OCI-LY1 (cell line): ENCODE measurements around the gene WWP2.

Experiments
- EZH2 ChIP-seq: fragments of 200-600 bp; sonication (generic), shearing (Covaris generic); IDR thresholded peaks from 2 replicates; pipeline ENCODE4 v1.8.0; 2017; ENCODE audit warnings: borderline replicate concordance, mixed run types, mild to moderate bottlenecking, antibody characterized with exemption, low read length, moderate library complexity, mixed read lengths
- TF ChIP-seq, protein P1 (sequence below): fragments of 200-600 bp; sonication (generic), shearing (Covaris generic); IDR thresholded peaks from 2 replicates; pipeline ENCODE4 v1.5.1; 2017; ENCODE audit warnings: mild to moderate bottlenecking, antibody characterized with exemption, low read length, moderate library complexity, mixed read lengths

DNA sequence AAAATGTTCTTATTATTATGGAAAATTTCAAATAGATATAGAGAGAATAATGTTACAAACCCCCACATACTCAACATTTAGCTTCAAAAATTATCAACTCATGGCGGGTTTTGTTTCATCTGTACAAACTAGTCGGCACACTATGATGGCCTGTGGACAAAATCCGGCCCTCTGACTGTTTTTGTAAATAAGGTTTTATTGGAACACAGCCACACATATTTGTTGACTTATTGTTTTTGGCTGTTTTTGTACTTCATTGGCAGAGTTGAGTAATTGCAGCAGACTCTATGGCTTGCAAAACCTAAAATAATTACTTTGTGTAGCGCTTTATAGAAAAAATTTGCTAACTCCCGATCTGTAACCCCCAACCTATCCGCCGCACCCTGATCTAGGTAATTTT, 147.6 kb downstream of the WWP2 start:
- TF ChIP-seq, protein P1, sequence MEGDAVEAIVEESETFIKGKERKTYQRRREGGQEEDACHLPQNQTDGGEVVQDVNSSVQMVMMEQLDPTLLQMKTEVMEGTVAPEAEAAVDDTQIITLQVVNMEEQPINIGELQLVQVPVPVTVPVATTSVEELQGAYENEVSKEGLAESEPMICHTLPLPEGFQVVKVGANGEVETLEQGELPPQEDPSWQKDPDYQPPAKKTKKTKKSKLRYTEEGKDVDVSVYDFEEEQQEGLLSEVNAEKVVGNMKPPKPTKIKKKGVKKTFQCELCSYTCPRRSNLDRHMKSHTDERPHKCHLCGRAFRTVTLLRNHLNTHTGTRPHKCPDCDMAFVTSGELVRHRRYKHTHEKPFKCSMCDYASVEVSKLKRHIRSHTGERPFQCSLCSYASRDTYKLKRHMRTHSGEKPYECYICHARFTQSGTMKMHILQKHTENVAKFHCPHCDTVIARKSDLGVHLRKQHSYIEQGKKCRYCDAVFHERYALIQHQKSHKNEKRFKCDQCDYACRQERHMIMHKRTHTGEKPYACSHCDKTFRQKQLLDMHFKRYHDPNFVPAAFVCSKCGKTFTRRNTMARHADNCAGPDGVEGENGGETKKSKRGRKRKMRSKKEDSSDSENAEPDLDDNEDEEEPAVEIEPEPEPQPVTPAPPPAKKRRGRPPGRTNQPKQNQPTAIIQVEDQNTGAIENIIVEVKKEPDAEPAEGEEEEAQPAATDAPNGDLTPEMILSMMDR, result no peak
- TF ChIP-seq EZH2, result no peak
